Iris pigment epithelial cell (primary cell): ENCODE measurements around the gene CTAGE4.
A peak's percentile ranks its signal among the peaks of the same experiment; 100 is the strongest.
"Not testable (repeated sequence)": the region's sequence is repeated elsewhere in the genome, so short reads cannot be mapped to it uniquely, and the experiment has no call there.

ENCODE experiments used
- DNase-seq: peaks from one replicate; pipeline ENCODE4 v3.0.0-alpha.2; 2011; ENCODE audit warnings: low read depth

The CTAGE4 gene

GRCh38 chr7:144183166-144183565 lies at the start of gene CTAGE4:
CTAGE4 (plus strand) TSS chr7:144183466; CDS start chr7:144183504, 38 bp downstream.
- not testable (repeated sequence) for DNase-seq

- no peak for DNase-seq
Observed at GRCh38 chr7:144134116-144134515, 49.1 kb upstream of the CTAGE4 start.

GRCh38 chr7:144137501-144137900 lies 45.8 kb upstream of the CTAGE4 start:
- no peak for DNase-seq

- no peak for DNase-seq
Observed at GRCh38 chr7:144142187-144142586, 41.1 kb upstream of the CTAGE4 start.

- no peak for DNase-seq
Observed at GRCh38 chr7:144144426-144144825, 38.8 kb upstream of the CTAGE4 start.

GRCh38 chr7:144148224-144148827 lies 34.9 kb upstream of the CTAGE4 start:
- DNase-seq: no peak

GRCh38 chr7:144158861-144159260 lies 24.4 kb upstream of the CTAGE4 start:
- DNase-seq: no peak

- DNase-seq: no peak
Observed at GRCh38 chr7:144164784-144165183, 18.5 kb upstream of the CTAGE4 start.

- peak; percentile 50 for DNase-seq
Observed at GRCh38 chr7:144171594-144172350, 11.5 kb upstream of the CTAGE4 start.

- DNase-seq: no peak
Observed at GRCh38 chr7:144174613-144175012, 8.7 kb upstream of the CTAGE4 start.

- DNase-seq: peak; percentile 13
Observed at GRCh38 chr7:144178380-144179164, 4.7 kb upstream of the CTAGE4 start.

GRCh38 chr7:144179165-144179479 lies 4.1 kb upstream of the CTAGE4 start:
- not testable (repeated sequence) for DNase-seq

- DNase-seq: not testable (repeated sequence)
Observed at GRCh38 chr7:144187848-144188247, 4.6 kb downstream of the CTAGE4 start.

- DNase-seq: not testable (repeated sequence)
Observed at GRCh38 chr7:144188578-144189171, 5.4 kb downstream of the CTAGE4 start.

GRCh38 chr7:144193782-144194181 lies 10.5 kb downstream of the CTAGE4 start:
- DNase-seq: not testable (repeated sequence)

- DNase-seq: not testable (repeated sequence)
Observed at GRCh38 chr7:144194453-144194852, 11.2 kb downstream of the CTAGE4 start.

GRCh38 chr7:144195212-144195872 lies 12.1 kb downstream of the CTAGE4 start, which contains the start of gene ARHGEF35:
ARHGEF35 (minus strand) TSS chr7:144195833; CDS start chr7:144188383, 7,450 bp downstream.
- not testable (repeated sequence) for DNase-seq

- not testable (repeated sequence) for DNase-seq
Observed at GRCh38 chr7:144198934-144199333, 15.7 kb downstream of the CTAGE4 start.

GRCh38 chr7:144201978-144202377 lies 18.7 kb downstream of the CTAGE4 start:
- not testable (repeated sequence) for DNase-seq

GRCh38 chr7:144203086-144203485 lies 19.8 kb downstream of the CTAGE4 start:
- not testable (repeated sequence) for DNase-seq

GRCh38 chr7:144205306-144205705 lies 22.0 kb downstream of the CTAGE4 start:
- DNase-seq: not testable (repeated sequence)

GRCh38 chr7:144217200-144217599 lies 33.9 kb downstream of the CTAGE4 start:
- DNase-seq: not testable (repeated sequence)
